ENCODE measurements around the gene ATP6V0A4.

- TF ChIP-seq SP1 (IDR thresholded peaks at IDR 0.05) = no peak
- TF ChIP-seq CTBP1 (IDR thresholded peaks at IDR 0.05; ENCODE audit: borderline replicate concordance) = no peak
- TF ChIP-seq TARDBP (IDR thresholded peaks at IDR 0.05) = no peak
- TF ChIP-seq FOXA1 (IDR thresholded peaks at IDR 0.05) = no peak
- no peak for TF ChIP-seq ARNT (IDR thresholded peaks at IDR 0.05)
- no peak for TF ChIP-seq NFRKB (IDR thresholded peaks at IDR 0.05)
- TF ChIP-seq LEF1 (IDR thresholded peaks at IDR 0.05; ENCODE audit: borderline replicate concordance) = no peak
- no peak for TF ChIP-seq FOXM1 (IDR thresholded peaks at IDR 0.05; ENCODE audit: borderline replicate concordance)
- TF ChIP-seq FOXK2 (IDR thresholded peaks at IDR 0.05) = no peak
- no peak for TF ChIP-seq SUZ12 (IDR thresholded peaks at IDR 0.05)
- TF ChIP-seq ELF4 (IDR thresholded peaks at IDR 0.05) = no peak
- no peak for TF ChIP-seq BHLHE40 (IDR thresholded peaks at IDR 0.05; ENCODE audit: borderline replicate concordance)
- TF ChIP-seq L3MBTL2 (conservative IDR thresholded peaks at IDR 0.05) = no peak
- TF ChIP-seq, protein P1, sequence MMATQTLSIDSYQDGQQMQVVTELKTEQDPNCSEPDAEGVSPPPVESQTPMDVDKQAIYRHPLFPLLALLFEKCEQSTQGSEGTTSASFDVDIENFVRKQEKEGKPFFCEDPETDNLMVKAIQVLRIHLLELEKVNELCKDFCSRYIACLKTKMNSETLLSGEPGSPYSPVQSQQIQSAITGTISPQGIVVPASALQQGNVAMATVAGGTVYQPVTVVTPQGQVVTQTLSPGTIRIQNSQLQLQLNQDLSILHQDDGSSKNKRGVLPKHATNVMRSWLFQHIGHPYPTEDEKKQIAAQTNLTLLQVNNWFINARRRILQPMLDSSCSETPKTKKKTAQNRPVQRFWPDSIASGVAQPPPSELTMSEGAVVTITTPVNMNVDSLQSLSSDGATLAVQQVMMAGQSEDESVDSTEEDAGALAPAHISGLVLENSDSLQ (IDR thresholded peaks at IDR 0.05) = no peak
Observed at GRCh38 chr7:138735399-138735798, 62.6 kb downstream of the ATP6V0A4 start.
